GM21381 (cell line): Measurements from ENCODE around the gene LIMS1.
"Not testable (repeated sequence)": the region's sequence is repeated elsewhere in the genome, so short reads cannot be mapped to it uniquely, and the experiment has no call there.

ENCODE experiments used
- ATAC-seq: cut with Tn5 transposase; IDR thresholded peaks from one replicate; pipeline ENCODE4 v1.9.1; 2021; ENCODE audit warnings: mild to moderate bottlenecking, moderate library complexity; ENCODE audit not compliant: unreplicated experiment

Gene LIMS1

DNA sequence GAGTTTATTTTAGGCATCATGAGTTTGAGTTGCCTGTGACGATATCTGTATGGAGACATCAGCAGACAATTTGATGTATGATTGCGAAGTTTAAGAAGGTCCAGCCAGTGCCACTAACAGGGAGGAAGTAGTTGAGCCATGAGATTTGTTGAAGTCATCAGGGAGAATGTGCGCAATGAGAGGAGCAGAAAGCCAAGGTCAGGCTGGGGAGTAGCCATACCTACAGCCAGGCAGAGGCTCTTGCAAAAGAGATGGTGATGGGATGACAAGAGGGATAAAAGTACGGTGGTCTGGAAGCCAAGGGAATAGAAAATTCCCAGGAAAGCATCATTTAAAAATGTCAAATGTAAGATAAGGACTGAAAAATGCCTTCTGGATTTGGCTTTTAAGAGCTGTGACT is 51.2 kb downstream of the LIMS1 start:
- ATAC-seq: no peak

DNA sequence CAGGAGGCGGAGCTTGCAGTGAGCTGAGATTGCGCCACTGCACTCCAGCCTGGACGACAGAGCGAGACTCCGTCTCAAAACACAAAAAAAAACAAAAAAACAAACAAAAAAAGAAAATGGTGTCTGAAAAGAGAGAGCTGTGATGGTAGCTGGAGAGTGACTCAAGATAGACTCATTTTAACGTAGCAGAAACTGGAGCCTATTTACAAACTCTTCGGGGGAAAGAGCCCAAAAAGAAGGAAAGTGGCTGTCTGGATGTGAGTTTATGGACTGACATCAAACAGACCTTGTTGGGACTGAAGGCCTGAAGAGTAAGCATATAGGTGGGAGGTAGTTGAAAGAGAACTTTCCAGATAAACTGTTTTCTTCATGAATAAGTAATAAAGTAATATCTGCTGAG is 51.8 kb downstream of the LIMS1 start:
- no peak for ATAC-seq

DNA sequence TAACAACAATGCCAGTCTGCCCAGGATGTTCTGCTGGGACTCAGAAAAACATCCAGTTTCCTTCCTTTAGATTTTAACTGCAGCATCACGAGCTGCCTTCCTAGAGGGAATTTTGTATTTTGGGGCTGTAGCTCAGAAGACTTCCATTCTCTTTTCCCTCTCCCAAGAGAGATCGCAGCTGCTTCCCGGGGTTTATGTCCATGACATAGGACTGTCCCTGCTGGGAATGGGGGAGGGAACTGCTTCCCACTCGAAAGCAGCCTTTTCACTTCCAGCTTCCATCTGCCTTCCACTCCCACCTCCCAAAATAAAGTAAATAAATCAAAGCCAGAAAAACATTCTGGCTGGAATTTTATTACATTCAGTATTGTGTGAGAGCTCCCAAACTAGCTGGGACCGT is 52.4 kb downstream of the LIMS1 start:
- ATAC-seq: no peak

DNA sequence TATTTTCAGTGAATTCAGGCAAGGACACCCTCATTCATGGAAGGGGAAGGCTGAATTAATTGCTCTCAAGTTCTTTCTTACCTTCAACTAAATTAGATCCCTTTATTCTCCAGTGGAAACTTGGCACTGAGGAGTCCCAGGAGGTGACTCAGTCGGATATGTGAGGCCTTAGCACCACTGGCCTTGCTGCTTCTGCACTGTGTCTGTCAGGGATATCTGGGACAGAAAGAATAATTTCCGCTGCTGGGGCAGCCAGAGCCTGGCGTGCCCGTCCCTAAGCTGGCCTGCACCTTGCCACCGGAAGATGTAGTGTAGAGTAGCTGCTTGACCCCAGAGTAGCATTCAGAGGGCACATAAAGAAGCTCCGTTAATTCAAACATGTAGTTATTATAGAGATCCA is 53.4 kb downstream of the LIMS1 start:
- ATAC-seq: no peak

DNA sequence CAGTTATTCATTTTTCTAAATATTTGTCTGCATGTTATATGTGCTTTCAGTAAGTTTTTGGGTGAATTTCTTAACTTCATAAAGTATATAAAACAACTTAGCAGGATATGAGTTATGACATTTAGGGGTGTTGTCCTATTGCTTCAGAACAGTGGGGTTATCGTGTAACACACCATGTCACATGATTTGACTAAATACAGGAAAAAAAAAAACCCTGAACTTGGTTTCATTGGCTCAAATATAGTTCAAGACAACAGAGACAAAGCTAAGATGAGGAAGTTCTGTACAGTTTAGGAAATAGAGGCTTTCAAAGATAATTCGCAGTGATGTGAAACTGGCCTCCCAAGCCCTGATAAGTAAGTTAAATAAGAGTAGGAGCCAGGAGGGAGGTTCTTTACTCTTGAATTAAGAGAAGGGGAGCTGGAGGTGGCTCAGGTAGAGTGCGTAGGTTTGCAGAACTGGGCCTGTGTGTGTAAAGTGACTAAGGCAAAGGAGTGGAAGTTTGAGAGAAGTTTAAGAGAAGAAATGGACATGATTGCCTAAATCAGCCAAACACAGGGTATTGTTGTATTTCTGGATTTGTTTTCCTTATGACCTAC is 53.9 kb downstream of the LIMS1 start:
- no peak for ATAC-seq

DNA sequence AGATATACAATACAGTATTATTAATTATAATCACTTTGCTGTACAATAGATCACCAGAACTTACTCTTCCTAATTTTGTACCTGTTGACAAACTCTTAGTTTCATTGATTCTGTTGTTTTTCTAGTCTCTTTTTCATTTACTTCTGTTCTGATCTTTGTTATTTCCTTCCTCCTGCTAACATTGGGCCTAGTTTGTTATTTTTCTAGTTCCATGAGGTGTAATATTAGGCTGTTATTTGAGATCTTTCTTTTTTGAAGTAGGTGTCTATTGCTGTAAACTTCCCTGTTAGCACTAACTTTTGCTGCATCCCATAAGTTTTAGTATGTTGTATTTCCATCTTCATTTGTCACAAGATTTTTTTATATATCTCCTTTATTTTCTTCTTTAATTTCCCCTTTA is 55.1 kb downstream of the LIMS1 start:
- ATAC-seq: no peak

DNA sequence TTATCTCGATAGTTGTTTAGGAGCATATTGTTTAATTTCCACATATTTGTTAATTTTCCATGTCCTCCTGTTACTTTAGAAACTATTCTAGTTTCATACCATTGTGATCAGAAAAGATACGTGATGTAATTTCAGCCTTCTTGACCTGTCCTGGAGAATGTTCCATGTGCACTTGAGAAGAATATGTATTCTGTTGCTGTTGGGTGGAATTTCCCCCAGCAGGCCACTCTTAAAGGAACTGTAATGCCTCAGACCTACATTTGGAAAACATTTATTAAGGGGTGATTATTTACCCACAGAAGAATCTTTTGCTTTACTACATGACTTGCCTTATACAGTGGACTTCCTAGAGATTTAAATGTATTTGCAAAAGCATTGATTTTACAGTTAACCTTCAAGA is 55.5 kb downstream of the LIMS1 start:
- no peak for ATAC-seq

DNA sequence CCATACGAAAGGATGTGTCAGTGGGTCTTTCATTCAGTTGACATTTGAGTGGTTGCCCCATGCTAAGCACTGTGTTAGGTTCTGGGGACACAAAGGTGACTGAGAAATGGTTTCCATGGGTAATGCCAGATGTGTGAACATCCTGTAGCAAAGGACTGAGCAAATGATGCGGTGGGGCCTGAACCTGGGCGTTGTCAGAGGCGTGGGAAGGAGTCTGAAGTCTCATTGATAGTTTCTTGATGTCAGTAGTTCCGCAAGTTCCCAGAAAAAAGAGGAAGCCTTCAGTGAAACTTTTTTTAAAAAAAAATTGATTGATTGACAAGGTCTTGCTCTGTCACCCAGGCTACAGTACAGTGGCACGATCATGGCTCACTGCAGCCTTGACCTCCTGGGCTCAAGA is 56.9 kb downstream of the LIMS1 start:
- peak; percentile 59 for ATAC-seq

DNA sequence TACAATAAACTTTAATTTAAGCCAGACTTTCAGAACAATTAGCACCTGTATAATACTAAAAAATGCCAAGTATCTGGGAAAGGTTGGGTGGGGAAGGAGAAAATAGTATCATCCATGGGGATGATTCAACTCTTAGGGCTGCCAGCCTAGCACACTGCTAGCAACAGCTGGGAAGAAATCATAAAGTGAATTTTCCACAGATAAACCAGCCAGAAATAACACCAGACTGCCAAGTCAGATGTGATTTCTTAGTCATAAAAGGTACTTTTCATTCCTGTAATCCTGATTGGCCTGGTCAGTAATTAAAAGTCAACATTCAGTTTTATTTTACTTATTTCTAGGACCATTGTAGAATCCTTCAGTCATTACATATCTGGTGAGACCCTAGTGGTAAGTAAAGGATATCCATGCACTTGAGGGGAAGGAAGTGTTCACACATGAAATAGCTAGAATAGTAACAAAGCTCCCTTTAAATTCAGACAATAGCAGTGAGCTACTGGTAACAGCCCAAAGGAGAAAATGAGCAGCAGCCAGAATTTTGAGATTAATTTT is 59.4 kb downstream of the LIMS1 start:
- no peak for ATAC-seq

DNA sequence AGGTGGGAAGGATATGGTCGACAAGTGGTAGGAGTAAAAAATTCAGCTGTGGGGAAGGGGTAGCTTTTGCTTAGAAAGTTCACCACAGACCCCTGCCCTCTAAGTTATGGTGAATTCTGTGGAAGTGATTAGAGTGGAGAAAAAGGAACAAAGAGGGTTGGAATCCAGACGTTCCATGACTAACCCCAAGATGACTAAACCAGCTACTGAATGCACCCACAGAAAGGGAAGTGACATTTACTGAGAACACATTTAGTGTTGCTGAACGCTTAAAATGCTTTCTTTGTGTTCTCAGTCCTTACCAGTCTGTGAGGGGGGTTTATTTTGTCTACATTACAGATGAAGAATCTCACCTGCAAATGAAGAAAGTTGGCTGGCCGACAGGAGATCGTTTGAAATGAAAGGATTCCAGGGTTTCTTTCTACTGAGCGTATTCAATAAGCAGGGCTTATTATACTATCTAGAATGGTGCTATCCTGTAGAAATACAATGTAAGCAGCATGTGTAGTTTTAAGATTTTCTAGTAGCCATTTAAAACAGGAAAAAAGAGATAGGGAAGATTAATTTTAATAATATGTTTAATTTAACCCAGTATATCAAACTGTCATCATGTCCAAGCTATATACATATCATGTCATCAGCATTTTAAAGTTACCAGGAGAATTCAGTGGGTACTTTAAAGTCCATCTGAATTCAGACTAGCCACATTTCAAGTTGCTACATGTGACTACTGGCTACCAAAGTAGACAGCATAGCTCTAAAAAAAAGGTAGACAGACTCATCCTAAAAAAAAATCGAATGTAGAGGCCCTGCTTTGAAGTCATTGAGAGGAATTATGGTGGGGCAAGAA is 60.1 kb downstream of the LIMS1 start:
- peak; percentile 86 for ATAC-seq

DNA sequence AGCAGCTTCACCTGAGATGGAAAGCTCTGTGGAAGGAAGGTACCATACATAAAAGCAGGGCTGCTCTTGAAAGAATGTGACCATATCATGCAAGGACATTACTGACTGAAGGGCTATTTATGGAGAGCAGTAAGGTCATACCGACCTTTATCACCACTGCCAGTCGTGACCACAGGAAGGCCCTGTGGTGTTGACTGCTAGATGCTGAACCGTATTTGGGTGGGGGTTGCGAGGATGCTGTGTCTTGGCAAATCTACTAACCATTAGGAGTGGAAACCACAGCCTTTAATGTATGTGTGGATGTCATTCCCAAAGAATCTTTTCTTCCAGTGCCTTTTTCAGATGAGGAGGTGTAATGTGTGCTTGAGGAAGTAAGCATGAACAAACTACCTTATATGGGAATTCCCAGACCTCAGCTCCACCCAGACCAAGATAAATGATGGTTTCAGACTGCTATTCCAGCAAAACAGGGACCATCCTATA is 60.8 kb downstream of the LIMS1 start:
- peak; percentile 46 for ATAC-seq

DNA sequence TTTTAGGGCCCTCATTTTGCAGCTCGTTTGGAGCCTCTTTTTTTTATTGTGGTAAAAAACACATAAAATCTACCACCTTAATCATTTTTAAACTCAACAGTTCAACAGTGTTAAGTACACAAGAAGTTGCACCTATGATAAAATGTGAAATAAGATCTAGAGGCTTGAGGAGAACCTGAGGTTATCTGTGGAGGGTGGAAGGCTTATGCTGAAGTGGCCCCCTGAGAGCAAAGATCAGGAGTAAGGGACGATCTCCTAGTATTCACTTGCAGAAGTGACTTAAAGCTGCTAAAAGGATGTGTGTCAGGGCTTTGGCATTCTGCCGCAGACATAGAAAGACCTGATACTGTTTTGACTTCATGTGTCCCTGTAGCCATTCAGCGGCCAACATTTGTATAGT is 61.5 kb downstream of the LIMS1 start:
- ATAC-seq: not testable (repeated sequence)

DNA sequence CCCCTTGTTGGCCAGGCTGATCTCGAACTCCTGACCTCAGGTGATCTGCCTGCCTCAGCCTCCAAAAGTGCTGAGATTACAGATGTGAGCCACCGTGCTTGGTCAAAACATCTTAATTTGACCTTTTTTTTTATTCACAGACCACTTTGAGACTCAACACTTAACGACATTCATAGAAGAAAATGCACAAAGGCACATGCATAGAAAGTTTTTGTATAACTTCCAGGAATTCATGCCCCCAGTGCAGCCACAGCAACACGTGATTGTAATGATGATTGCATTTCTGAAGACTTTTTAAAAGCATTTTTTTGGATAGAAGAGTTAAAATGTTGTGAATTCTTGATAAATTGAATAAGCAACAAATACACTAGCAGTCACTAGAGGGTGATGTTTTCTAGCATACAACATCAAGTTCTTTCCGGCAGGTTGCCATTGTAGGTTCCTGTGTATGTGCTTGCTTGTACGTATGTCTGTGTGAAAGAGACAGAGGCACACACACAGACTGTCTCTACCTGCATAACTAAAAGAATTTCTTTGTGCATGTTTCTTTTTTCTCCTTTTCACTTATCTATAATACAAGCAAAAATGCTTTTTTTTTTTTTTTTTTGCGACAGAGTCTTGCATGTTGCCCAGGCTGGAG is 63.0 kb downstream of the LIMS1 start:
- ATAC-seq: not testable (repeated sequence)

DNA sequence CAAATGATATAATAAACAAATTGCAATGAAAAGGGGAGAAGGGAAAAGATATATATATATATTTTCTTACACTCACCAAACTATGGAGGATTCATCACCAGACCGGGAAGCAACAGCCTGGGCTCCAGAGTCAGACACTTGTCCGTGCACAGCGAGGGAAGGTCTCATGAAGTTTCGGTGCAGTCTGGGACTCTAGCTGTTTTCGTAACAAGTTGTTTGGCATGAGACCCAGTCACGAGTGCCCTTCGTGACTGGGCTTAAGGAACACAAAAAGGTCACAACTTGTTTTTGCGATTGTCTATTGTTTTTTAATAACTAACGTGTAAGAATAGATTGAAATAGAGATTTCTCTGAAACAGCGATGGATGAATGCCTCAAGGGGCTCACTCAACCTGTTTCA is 66.9 kb downstream of the LIMS1 start:
- not testable (repeated sequence) for ATAC-seq

DNA sequence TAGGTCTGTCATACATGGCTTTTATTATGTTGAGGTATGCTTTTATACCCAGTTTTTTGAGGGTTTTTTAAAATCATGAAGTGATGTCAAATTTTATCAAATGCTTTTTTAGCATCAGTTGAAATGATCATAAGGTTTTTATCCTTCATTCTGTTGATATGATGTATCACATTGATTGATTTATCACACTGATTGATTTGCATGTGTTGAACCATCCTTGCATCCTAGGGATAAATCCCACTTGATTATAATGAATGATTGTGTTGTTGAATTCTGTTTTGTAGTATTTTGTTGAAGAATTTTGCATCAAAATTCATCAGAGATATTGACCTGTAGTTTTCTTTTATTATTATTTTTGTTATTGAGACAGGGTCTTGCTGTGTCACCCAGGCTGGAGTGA is 68.2 kb downstream of the LIMS1 start:
- no peak for ATAC-seq

DNA sequence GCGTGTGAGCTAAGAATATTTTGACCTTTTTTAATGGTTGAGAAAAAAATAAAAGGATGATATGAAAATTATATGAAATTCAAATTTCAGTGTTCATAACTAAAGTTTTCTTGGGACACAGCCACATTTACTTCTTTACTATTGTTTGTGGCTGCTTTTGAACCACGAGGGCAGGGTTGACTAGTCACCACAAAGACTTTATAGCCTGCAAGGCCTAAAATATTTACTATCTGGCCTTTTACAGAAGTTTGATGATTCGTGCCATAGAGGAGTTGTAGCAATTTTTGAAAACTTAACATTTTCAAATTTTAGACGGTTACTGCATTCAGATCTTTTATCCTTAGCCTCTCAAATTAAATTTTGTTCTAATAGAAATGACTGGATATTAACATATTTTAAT is 69.9 kb downstream of the LIMS1 start:
- ATAC-seq: no peak

DNA sequence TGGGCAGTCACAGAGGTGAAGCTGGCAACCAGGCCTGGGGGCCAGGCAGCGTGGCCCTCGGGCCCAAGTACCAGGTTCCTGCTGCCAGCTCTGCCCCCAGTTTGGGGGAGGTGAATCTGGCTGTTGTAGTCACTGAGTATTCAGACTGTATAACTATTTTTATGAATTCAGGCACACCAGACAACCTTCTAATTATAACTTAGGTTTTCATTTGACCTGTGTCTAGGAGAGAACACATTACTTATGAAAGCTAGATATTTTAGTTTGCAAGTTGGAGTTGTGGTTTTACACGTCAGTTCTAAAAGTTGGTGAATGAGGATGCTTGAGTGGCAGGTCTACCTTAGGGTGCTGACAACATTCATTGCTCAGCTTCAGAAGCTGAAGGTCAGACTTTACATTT is 71.7 kb downstream of the LIMS1 start:
- ATAC-seq: peak; percentile 68

DNA sequence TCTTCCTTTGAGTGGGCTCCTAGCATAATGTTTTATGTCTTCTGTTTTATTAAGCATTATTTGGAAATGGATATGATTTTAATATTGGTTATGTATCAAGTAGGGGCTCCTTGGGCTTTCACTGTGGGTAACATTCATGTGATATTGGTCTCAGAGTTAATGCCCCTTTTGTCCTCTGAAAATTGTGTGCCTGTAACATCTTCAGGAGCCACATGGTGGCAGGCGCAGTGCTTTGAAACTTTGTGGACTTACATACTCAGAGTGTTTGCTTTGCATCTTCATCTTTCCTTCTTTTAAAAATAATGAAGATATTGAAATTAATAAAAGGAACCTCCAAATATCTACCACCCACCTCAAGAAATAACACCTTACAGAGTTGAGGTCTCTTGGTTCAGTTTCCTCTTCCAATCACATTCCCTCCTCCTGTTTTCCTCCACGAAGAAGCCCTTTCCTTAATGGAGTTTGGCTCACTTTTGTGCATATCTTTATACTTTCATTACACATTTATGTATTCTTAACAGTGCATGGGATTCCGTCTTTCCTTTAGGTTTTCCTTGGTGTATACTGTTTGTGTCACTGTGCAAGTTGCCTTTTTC is 73.5 kb downstream of the LIMS1 start:
- no peak for ATAC-seq

DNA sequence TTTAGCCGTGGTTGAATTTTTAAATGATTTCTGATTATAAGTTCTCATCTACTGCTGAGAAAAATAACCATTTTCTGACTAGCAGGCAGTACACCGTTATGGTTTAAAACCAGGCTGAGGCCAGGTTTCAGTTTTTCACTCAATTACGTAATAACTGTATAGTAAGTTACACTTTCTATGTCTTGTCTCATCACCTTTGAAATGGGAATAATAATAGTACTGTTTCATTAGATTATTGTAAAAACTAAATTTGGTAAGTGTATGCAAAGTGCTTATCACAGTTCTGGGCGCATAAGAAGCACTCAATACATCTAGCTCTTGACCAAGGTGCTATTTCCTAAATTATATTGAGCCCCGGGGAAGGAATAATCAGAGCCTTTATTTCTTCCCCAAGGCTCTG is 76.8 kb downstream of the LIMS1 start:
- no peak for ATAC-seq

DNA sequence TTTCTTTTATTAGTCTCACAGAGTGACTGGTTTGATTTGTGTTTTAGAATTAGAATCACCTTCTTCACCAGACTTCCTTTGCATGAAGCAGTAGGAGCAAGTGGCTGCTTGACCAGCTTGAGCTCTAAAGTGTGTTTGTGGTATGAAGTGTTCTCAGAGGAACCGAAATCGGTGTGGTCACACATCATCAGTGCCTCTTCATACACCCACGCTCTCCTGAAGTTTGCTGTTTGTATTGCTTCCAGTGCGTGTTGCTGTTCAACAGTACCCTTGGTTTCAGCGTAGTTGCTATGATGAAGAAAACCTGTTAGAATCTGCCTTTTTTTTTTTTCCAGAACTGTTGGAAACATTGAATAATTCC is 77.9 kb downstream of the LIMS1 start:
- ATAC-seq: peak; percentile 75

DNA sequence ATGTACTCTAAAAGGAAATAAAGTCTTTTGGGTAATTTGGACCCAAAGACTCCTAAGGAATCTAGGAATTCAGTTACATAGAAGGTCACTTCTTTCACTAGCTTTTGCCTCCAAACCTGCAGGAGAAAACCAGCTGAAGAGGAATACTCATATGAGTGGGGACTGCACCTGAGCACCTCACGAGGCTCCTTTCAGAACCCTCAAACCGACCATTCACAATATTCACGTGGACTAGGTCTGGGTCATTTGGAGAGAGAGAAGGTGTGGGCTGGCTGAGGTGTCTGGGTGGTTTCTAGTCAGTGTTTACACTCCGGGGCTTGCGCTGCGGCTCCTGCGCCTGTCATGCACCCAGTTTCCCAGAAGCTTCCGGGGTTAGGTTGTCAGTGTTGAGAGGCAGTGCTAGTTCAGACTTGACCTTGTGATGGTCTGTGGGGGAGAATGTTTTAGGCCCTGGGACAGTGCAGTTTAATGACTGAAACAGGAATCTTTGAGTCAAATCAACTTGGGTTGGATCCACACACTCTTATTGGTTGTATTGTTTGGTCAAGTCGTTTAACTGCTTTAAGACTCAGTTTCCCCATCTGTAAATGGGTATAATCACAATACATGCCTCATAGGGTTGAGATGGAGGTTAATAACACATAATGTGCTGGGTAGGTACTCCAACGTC is 78.4 kb downstream of the LIMS1 start:
- ATAC-seq: peak; percentile 77
